A204.1 (cell line): ENCODE data around the gene PTPRO.

Experiments used
- FAIRE-seq: peaks from 2 replicates; lab custom pipeline; 2012; peaks lifted over from hg19 to GRCh38; lab: Jason Lieb, UNC

PTPRO gene

DNA sequence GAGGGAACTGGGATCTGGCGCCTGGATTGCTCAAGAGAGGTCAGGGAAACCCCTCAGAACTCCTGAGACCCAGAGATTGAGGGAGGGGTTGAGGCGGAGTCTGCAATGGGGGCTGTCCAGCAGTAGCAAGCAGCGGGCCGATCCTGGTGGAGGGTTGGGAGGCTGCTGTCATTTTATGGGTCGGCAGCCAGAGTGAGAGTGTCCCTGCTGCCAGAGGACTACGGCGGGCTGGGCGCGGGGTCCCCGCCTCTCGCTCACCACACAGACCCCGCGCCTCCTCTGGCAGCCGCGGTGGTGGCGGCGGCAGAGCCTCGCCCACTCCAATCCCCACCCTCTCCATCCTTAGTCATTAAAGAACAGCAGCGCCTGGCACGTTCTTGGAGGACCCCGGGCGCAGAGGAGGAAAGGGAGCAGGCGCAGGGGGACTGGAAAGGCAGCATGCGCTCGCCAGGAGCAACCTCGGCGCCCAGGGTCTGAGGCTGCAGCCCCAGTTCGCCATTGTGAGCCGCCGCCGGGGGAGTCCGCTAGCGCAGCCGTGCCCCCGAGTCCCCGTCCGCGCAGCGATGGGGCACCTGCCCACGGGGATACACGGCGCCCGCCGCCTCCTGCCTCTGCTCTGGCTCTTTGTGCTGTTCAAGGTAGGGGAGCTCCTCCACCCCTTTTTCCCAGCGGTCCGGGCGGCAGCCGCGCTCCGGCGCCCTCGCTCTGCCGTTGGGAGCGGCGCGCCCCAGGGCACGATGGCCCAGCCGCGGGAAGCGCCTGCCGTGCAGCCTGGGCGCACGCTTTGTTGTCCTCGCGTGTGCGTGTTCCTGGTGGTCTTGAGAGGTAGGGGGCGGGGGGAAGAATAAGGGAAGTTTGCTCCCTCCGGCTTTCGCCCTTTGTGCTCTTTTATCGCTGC is at the start of gene PTPRO:
TSS of gene PTPRO (plus strand) at position 345 of the 898 bp plus-strand sequence.
- FAIRE-seq: no peak

DNA sequence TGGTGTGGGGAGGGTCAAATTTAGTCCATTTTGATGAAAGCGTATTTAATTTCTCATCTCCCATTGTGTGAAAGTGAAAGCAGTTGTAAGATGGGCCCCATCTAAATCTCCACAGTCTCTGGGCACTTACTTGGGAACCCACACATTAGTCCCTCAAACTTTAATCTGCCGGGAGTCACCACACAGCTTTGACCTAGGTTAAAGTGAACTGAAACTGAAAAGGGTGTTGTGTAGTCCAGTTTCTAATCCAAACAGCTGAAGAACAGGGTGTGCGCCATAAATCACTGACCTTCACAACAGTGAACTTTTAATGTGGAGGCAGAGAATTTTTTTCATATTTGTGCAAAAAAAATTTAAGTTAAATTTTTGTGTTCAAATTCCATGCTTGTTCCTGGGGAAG is 48.4 kb upstream of the PTPRO start:
- FAIRE-seq: no peak

DNA sequence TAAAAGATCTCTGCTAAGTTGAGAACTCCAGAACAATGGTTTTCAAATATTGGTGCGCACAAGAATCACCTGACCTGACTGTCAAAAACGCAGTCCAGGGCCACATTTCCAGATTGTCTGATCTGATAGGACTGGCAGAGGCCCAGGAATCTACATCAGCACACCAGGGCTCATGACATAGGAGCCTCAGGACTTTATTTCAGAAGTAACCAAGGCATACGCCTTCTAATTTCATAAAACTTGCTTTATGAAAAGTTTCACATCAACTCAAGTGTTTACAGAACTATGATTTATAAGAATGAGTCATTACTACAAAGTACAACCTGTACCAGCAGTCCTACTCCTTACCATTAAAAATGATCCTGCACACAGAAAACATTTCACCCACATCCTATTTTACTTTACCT is 47.7 kb upstream of the PTPRO start:
- no peak for FAIRE-seq

DNA sequence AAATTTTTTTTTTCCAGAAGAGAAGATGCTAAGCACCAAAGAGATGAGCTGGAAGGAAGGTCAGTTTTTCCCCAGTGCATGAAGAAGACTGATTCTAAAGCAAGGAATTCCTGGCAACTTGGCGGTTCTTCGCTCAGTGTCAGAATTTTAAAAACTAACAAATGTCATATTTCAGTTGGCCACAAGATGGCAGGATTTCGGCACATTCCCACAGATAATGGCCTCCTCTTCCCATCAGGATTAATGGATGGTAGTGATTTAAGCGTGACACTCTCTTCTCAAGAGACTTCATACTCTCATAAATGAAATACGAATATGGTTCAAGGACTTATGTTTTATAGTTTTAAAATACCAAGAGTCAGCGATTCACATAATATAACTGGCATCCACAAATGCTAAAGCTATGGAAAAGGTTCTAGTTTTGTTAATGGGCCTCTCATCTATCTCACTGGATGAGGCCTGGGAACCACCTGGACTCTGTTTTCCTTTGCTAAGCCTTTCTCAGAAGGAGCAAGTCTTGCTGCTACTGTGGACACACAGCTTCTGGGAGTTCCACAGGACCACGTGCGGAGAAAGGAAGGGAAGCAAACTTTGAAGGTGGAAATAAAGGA is 46.1 kb upstream of the PTPRO start:
- FAIRE-seq: peak; percentile 89

DNA sequence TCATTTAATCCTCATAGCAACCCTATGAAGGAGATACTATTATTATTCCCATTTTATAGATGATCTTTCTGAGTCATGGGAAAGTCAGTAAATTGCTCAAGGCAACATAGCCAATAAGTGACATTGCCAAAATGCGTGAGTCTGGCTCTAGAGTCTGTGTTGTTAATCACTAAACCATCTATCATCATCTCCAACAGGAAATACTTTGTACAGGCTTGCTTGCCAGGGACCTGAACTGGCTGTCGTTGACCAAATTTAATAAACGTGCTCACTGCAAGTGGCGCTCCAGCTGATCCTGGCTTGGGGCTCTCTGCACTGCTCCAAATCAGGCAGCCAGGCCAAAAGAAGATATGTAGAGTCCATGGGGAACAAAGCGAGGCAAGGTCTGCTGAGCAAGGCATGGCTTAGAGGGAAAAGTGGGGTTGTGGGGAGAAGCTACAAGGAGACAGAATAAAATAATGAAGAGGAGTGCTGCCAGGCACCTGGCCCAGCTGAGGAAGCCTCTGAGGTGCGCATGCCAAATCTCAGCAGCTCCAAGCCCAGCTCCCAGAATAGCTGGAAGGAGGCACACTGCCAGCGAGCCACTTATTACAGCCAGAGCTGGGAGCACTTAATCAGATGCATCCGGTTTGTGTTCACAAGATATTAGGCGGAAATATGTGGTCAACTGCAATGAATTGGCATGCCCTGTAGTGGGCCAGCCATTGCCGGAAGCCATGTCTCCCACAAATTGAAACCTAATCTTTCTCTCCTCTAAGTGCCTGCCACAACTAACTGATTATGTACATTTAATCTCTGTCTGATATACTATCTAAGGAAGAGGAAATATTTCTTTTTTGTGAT is 43.3 kb upstream of the PTPRO start:
- FAIRE-seq: no peak

GRCh38 chr12:15280930-15281329 is 41.4 kb upstream of the PTPRO start:
- no peak for FAIRE-seq

DNA sequence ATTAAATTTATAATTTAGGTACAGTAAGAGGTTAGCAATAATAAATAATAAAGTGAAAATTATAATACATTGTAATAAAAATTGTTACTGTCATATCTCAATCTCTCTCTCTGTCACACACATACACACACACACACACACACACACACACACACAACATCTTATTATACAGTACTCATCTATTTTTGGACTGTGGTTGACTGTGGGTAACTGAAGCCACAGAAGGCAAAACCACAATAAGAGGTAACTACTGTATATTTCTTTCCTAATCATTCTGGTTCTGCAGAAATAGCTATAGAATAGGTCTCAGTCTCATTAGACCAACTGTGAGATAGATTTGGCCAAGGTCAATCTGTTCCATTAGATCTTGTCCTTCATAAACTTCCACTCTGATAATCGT is 33.1 kb upstream of the PTPRO start:
- no peak for FAIRE-seq

DNA sequence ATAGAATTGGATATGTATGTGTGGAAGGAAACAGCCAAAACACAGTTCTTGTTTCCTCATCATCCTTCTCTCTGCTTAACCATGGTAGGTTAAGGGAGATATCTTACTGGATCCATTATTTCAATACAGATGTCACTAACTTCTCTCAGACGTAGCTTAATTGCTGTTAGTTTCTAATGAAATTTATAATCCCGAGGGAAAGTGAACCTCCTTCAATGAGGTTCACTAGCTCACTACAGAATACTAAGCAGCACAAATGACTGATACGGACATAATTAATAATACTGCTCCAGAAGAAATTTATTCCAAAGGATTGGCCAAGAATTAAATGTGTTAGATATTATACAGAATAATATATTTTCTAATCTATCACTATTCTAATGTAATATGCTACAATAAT is 28.6 kb upstream of the PTPRO start:
- no peak for FAIRE-seq

DNA sequence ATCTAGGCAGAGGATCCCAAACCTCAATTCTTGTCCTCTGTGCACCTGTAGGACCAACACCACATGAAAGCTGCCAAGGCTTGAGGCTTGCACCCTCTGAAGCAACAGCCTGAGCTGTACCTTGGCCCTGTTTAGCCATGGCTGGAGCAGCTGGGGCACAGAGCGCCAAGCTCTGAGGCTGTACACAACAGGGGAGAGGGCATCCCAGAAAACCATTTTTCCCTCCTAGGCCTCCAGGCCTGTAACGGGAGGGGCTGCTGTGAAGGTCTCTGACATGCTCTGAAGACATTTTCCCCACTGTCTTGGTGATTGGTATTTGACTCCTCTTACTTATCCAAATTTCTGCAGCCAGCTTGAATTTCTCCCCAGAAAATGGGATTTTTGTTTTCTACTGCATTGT is 22.4 kb upstream of the PTPRO start:
- FAIRE-seq: no peak

DNA sequence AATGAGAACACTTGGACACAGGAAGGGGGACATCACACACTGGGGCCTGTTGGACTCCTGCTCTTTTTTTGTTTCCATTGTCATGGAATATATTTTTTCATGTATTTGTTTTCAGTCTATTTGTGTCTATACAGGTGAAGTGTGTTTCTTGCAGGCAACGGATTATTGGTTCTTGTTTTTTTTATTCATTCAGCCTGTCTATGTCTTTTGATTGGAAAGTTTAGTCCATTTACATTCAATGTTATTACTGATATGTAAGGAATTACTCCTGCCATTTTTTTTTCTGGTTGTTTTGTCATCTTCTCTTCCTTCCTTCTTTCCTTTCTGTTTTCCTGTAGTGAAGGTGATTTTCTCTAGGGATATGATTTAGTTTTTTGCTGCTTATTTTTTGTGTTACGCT is 18.0 kb upstream of the PTPRO start:
- FAIRE-seq: no peak

- no peak for FAIRE-seq
These were observed 15.7 kb upstream of the PTPRO start for GRCh38 chr12:15306605-15307004.

DNA sequence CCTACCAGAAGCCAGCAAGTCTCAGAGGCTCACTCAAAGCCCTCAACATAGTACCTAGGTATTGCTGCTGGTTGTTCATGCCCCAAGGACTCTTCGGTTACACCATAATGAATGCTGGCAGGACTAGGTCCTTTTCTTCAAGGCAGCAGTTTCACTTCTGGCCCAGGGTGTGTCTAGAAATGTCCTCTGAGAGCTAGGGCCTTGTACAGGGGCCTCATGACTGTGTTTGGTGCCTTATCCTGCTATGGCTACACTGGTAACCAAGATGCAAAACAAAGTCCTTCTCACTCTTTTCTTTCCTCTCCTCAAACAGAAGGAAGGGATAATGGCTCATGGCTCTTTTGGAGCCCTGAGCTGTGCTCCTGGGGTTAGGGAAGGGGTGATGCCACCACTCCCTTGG is 15.2 kb upstream of the PTPRO start:
- FAIRE-seq: no peak

DNA sequence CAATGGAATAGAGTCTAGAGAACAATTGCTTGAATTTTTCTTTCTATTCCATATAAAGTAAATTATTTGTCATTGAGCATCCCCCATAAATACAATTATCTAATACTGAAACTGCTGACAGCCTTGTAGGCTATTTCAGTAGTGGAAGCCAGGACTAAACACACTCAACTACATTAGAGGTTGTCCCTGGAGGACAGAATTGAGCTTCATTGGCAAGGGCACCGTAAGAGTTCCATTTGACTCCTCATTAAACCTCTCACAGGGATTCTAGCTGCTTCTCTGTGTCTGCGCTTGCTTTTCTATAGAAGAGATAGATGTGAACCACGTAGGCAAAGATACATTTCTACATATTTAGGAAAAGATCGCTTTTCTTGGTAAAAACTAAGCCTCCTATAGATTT is 3.5 kb upstream of the PTPRO start:
- no peak for FAIRE-seq

- FAIRE-seq: no peak
These were observed 1.4 kb upstream of the PTPRO start for GRCh38 chr12:15320881-15321280.

DNA sequence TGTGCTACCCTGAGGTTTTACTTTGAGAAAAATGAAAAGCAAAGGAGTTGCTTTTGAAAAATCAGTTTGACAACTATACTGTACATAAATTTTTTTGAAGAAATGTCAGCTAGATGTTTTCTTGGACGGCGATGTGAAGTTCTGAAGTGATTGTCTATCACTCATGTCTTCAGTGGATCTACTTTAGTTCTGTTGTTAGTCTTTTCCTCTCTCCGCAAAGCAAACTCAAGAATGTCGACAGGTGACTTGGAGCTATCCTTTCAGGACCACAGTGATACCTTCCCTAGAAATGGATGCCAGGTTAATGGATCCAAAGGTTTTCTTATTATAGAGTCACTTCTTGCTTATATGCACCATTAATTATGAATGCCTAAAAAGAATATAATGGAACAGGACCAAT is 1.2 kb downstream of the PTPRO start:
- no peak for FAIRE-seq

GRCh38 chr12:15329891-15330290 is 7.6 kb downstream of the PTPRO start:
- FAIRE-seq: no peak

DNA sequence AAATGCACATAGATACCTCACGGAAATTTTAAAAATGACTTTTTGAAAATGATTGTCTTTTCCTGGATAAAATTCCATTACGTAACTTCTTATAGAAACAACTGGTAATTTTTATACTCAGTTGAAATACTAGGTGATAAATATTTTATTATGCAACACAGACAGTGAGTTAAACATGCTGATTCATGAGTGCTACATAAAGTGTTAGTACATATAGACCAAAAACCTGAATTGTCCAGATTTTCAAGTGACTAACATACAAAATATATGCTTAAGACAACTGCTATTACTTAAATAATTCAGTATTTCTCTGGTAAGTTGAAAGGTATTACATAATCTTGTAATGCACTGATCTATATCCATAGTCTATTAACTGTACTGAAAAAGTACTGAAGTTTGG is 11.9 kb downstream of the PTPRO start:
- peak; percentile 6 for FAIRE-seq

DNA sequence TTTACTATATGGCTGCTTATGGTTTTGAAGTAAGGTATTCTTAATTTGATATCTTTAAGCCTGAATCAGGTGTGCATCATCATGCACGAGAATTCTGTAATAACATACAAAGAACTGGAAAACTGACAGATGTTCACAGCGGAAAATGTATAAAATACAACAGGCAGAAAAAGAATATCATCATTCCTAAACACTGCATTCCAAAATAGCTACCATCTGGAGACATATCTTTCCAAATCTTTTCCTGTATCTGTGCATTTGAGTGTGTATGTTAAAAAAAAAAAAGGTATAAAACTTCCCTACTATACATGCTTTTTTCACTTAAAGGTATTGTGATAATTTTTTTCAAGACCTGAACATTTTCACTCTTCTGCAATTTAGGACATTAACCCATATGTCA is 13.7 kb downstream of the PTPRO start:
- no peak for FAIRE-seq

DNA sequence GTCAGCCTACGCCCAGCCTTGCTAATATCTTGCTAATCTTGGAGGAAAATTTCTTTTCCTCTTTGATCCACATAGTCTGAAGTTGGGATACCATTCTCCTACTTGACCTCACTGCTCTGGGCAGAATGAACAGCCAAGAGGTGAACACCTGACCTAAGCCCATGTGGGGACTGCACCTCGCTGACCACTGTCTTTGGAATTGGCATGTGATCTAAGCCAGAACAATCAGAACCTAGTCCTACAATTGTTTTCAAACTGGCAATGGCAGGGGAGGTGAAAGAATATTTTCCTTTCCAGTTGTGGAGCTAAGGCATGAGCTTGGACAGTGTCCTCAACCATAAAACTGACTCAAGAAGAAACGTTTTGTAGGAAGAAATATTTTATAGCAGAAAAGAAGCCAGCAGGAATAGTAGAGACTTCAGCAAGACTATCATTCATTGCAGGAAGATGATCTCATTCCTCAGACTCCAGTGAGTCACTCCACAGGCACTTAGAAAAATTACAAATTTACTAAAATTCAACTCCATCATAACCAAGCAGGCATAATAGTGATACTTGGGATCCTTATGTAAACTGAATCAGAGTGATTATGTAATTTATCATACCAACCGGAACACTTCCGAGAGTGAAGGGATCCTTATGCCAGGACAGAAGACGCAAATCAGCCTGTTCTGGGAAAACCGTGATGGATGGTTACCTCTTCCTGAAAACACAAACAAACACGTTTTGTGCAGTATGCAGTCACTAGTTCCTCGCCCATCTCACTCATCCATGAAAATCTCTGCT is 14.7 kb downstream of the PTPRO start:
- FAIRE-seq: no peak

DNA sequence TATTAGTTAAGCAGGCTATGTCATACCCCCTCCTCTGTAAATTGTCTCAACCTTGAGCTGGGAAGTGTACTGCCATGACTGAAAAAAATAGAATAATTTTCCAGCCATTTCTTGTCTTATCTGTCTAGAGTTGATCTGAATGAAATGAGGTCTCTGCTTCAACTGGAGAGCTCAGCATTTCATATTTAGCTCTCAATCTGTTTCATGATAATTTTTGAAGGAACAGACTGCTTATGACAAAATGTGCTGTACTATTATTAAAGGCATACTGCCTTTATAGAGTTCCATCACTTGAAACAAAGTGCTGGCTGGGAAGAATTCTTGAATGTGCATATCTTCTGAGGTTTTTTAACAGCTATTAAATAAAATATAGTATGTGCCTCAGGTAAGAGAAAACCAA is 19.1 kb downstream of the PTPRO start:
- no peak for FAIRE-seq

GRCh38 chr12:15344561-15344960 is 22.3 kb downstream of the PTPRO start:
- FAIRE-seq: no peak

GRCh38 chr12:15346488-15346887 is 24.2 kb downstream of the PTPRO start:
- FAIRE-seq: no peak
